Karpas-422 (cell line): Measurements from ENCODE around the gene IQCK. TPM values are rescaled to one million over a fixed set of nuclear protein-coding genes. Genes with fewer than 3 reads are reported as not detected.

Experiments
- DNase-seq: peaks from one replicate; pipeline ENCODE4 v3.0.0-alpha.2; 2015
- H2AFZ ChIP-seq: fragments of 200-600 bp; sonication (generic); 2 replicates; pipeline ENCODE4 v1.6.1; 2014; ENCODE audit warnings: antibody characterized with exemption, low read length, mixed read lengths
- H3K27ac ChIP-seq: fragments of 200-600 bp; sonication (generic); 2 replicates; pipeline ENCODE4 v1.5.1; 2014; ENCODE audit warnings: mild to moderate bottlenecking, low read length, moderate library complexity
- H3K27me3 ChIP-seq: fragments of 200-600 bp; sonication (generic); 2 replicates; pipeline ENCODE4 v1.6.1; 2014; ENCODE audit warnings: low read length, mixed read lengths
- H3K36me3 ChIP-seq: fragments of 200-600 bp; sonication (generic); 2 replicates; pipeline ENCODE4 v1.6.1; 2014; ENCODE audit warnings: low read length, mixed read lengths; ENCODE audit not compliant: insufficient read depth
- H3K4me1 ChIP-seq: fragments of 200-600 bp; sonication (generic); 2 replicates; pipeline ENCODE4 v1.6.1; 2014; ENCODE audit warnings: mild to moderate bottlenecking, low read length, mixed read lengths
- H3K4me2 ChIP-seq: fragments of 200-600 bp; sonication (generic); 2 replicates; pipeline ENCODE4 v1.6.1; 2014; ENCODE audit warnings: low read length, low read depth, mild to moderate bottlenecking; ENCODE audit not compliant: poor library complexity, severe bottlenecking
- H3K4me3 ChIP-seq: fragments of 200-600 bp; sonication (generic); 2 replicates; pipeline ENCODE4 v1.5.1; 2014; ENCODE audit warnings: mild to moderate bottlenecking, antibody characterized with exemption, low read length, mixed read lengths
- H3K79me2 ChIP-seq: fragments of 200-600 bp; sonication (generic); 2 replicates; pipeline ENCODE4 v1.6.1; 2014; ENCODE audit warnings: mild to moderate bottlenecking, low read length, mixed read lengths
- H3K9ac ChIP-seq: fragments of 200-600 bp; sonication (generic); 2 replicates; pipeline ENCODE4 v1.6.0; 2014; ENCODE audit warnings: low read length
- H3K9me2 ChIP-seq: fragments of 200-600 bp; sonication (generic), shearing (Covaris generic); replicated peaks from 2 replicates; pipeline ENCODE4 v1.6.0; 2014; ENCODE audit warnings: mild to moderate bottlenecking, low read length, moderate library complexity; ENCODE audit not compliant: insufficient read depth
- H3K9me3 ChIP-seq: fragments of 300-700, 200-600 bp; sonication (generic); 2 replicates; pipeline ENCODE4 v1.6.1; 2014; ENCODE audit warnings: low read length, mixed read lengths
- H4K20me1 ChIP-seq: fragments of 200-600 bp; sonication (generic); 2 replicates; pipeline ENCODE4 v1.6.1; 2014; ENCODE audit warnings: mild to moderate bottlenecking, antibody characterized with exemption, low read length, low read depth; ENCODE audit not compliant: insufficient read depth
- small RNA-seq: library from RNA; depleted of rRNA; stranded (forward); fragments of <200 nt; gene quantifications from one replicate; pipeline ENCODE3, GENCODE V24; 2014
- total RNA-seq: library from RNA; depleted of rRNA; stranded (reverse); fragments of >200 nt; shearing (Covaris generic); gene quantifications from 2 replicates; pipeline ENCODE4 v1.2.3, GENCODE V29; 2014; ENCODE audit warnings: low replicate concordance; rRNA removed

Gene IQCK
- total RNA-seq, 1 experiment from 2014 or later, result 4.9 TPM

DNA sequence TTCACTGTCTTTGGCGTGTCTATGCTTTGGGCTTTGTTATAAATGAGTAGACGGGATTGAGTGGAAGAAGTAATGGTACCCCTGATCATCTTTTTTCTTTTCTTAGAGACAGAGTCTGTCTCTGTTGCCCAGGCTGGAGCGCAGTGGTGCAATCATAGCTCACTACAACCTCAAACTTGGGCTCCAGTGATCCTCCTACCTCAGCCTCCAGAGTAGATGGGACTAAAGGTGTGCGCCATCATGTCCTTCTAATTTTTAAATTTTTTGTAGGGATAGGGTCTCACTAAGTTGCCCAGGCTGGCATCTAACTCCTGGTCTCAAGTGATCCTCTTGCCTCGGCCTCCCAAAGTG is 181.5 kb downstream of the IQCK start:
- Histone ChIP-seq H3K9me2 (no peaks in the 10 kb centered on the region), H4K20me1 (no peaks in the 10 kb centered on the region), H3K36me3 (no peaks in the 10 kb centered on the region), H3K9me3 (no peaks in the 10 kb centered on the region), H3K9ac (no peak overlapping the region), H3K4me3 (no peak overlapping the region), H3K4me2 (no peak overlapping the region), H3K79me2 (no peaks in the 10 kb centered on the region), H3K4me1 (no peaks in the 10 kb centered on the region), H3K27ac (no peak overlapping the region), H3K27me3 (no peaks in the 10 kb centered on the region), H2AFZ (no peak overlapping the region)
- DNase-seq, result no peak

- Histone ChIP-seq H3K9ac (no peak overlapping the region), H3K4me1 (no peaks in the 10 kb centered on the region), H4K20me1 (no peaks in the 10 kb centered on the region), H3K36me3 (no peaks in the 10 kb centered on the region), H3K27ac (no peak overlapping the region), H3K79me2 (no peaks in the 10 kb centered on the region), H2AFZ (no peak overlapping the region), H3K27me3 (no peaks in the 10 kb centered on the region), H3K4me2 (no peak overlapping the region), H3K9me2 (no peaks in the 10 kb centered on the region), H3K4me3 (no peak overlapping the region), H3K9me3 (no peaks in the 10 kb centered on the region)
- DNase-seq, result no peak
Measured at GRCh38 chr16:19901164-19901563, 183.1 kb downstream of the IQCK start.

DNA sequence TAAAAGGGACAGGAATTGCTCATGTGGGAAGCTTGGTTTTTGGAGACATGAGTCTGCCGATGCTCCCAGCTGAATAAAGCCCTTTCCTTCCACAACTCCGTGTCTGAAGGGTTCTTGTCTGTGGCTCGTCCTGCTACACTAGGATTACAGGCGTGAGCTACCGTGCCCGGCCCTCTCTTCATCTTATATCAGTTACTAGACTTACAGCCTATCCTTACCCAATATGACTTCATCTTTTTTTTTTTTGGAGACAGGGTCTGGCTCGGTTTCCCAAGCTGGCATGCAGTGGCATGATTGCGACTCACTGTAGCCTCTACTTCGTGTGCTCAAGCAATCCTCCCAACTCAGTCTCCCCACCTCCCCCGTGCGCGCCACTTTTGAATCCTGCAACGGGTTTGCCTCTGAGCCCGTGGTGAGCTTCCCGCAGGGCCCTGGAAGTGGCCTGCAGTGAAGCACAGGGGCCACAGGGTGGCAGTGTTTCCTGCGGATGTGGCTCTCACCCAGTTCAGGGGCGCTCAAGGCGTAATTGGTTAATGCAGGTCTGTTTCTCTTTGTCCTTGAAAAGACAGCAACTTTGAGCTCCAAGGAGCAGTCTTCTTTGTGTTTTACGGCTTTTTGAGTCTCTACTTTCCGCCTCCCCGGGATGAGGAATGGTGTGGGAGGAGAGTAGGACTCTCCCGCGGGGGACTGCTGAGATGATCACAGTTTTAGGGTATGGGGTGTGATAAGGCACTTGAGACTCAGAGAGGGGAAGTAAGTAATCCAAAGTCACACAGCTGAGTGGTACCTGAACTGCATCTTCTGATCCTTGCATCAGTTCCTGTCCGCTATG is 189.3 kb downstream of the IQCK start:
- no peak overlapping the region for H3K9ac ChIP-seq
- H3K4me1 ChIP-seq, result no peaks in the 10 kb centered on the region
- no peaks in the 10 kb centered on the region for H4K20me1 ChIP-seq
- H3K36me3 ChIP-seq, result no peaks in the 10 kb centered on the region
- H3K27ac ChIP-seq, result no peak overlapping the region
- peak; percentile 79 for DNase-seq
- no peak overlapping the region for H3K4me2 ChIP-seq
- no peaks in the 10 kb centered on the region for H3K27me3 ChIP-seq
- H3K4me3 ChIP-seq, result no peak overlapping the region
- H3K9me2 ChIP-seq, result no peaks in the 10 kb centered on the region
- no peak overlapping the region for H2AFZ ChIP-seq
- H3K9me3 ChIP-seq, result no peaks in the 10 kb centered on the region
- no peaks in the 10 kb centered on the region for H3K79me2 ChIP-seq

Small RNA genes within 50 kb of the gene (small RNA-seq; reads per million reads assigned to genes)
- not detected for gene LARP7P2

Other genes starting within 250 kb of the IQCK start
- 38.0 and 40.6 TPM in 2 replicates for gene GDE1, start 196.2 kb upstream of the IQCK start, total RNA-seq
- gene CCP110, start 194.3 kb upstream of the IQCK start, total RNA-seq, result 16.0 and 30.1 TPM in 2 replicates
- 4.7 and 6.6 TPM in 2 replicates for gene VPS35L, start 162.6 kb upstream of the IQCK start, total RNA-seq
- gene KNOP1, start within 50 bp of the IQCK start, total RNA-seq, result 1.8 and 3.6 TPM in 2 replicates
- gene GPRC5B, start 166.6 kb downstream of the IQCK start, total RNA-seq, result not detected in 2 replicates